Vagina (tissue), 2 donors: ENCODE data around the gene ATG9B.

Source experiments
- CTCF ChIP-seq, 3 experiments: fragments of 450-650 bp in 2 of 3; fragments of 200-600 bp in 1 of 3; sonication (generic) in 1 of 3; IDR thresholded peaks; one replicate each; pipeline ENCODE4 v1.5.1; 2017 to 2019; ENCODE audit warnings: antibody characterized with exemption in 3 of 3, mild to moderate bottlenecking in 2 of 3, moderate library complexity in 2 of 3
- POLR2AphosphoS5 ChIP-seq, 2 donors: sonication (generic); formaldehyde crosslinking; IDR thresholded peaks; one replicate each; pipeline ENCODE4 v1.9.0; 2017; ENCODE audit warnings: antibody characterized with exemption in 2 of 2, mild to moderate bottlenecking in 2 of 2, low read depth in 1 of 2; ENCODE audit not compliant: insufficient read depth in 1 of 2

DNA sequence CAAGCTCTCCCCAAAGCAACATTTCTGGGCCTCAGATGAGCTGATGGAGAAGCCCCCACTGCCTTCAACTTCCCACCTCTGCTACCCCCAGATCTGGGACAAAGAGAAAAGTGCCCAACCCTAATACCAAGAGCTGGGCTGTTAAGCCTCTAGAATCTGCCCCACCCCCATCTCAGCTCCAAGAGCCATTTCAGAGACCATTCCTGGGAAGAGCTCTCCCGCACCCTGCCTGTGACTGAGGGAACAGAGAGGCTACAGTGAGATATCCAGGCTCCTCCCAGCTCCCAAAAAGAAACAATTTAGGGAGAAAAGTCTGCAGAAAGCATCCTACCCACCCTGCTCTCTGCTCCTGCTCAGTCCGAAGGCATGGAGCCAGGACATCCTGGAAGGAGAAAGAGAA, 43.6 kb downstream of the ATG9B start:
- TF ChIP-seq POLR2AphosphoS5 (IDR thresholded peaks at IDR 0.05; ENCODE audit: insufficient read depth in 1 of 2, low read depth in 1 of 2): no peak
- TF ChIP-seq CTCF (IDR thresholded peaks at IDR 0.05): no peak
